CD8-positive, alpha-beta memory T cell (primary cell): ENCODE results near the gene PPFIA2. TPM values are rescaled to one million over a fixed set of nuclear protein-coding genes. Genes with fewer than 3 reads are reported as not detected.

Experiments used
- CTCF ChIA-PET: fragments of 350-600 bp; sonication (Branson Sonifier 250); formaldehyde crosslinking; loops from one replicate; lab custom pipeline; 2021; ENCODE audit warnings: antibody characterized with exemption; lab: Charles Lee
- POLR2A ChIA-PET: fragments of 350-600 bp; sonication (Branson Sonifier 250); formaldehyde crosslinking; loops from one replicate; lab custom pipeline; 2021; ENCODE audit warnings: antibody characterized with exemption; lab: Charles Lee
- DNase-seq, 5 donors: peaks; one replicate each; pipeline versions ENCODE4 v3.0.0 to v3.0.0-alpha.2; 2020 to 2022; ENCODE audit warnings: mixed read lengths in 1 of 5
- H3K27ac ChIP-seq: one replicate; pipeline ENCODE4 v1.7.0; 2013; ENCODE audit warnings: low read depth, mild to moderate bottlenecking, low read length, moderate library complexity
- H3K27me3 ChIP-seq: 2 replicates; pipeline ENCODE4 v1.7.0; 2013; ENCODE audit warnings: low read length, mild to moderate bottlenecking; ENCODE audit not compliant: insufficient read depth, poor library complexity, severe bottlenecking
- H3K36me3 ChIP-seq: 2 replicates; pipeline ENCODE4 v1.7.0; 2013; ENCODE audit warnings: mild to moderate bottlenecking, low read length, moderate library complexity; ENCODE audit not compliant: insufficient read depth
- H3K4me1 ChIP-seq: 2 replicates; pipeline ENCODE4 v1.7.0; 2013; ENCODE audit warnings: mild to moderate bottlenecking, low read length, moderate library complexity; ENCODE audit not compliant: insufficient read depth
- H3K4me3 ChIP-seq: 2 replicates; pipeline ENCODE4 v1.7.0; 2013; ENCODE audit warnings: mild to moderate bottlenecking, low read length
- H3K9me3 ChIP-seq: 2 replicates; pipeline ENCODE4 v1.7.0; 2013; ENCODE audit warnings: mild to moderate bottlenecking, low read length
- H3K27ac Mint-ChIP-seq, 8 donors: one replicate each; pipeline ENCODE4 v1.8.0; 2020 to 2021; ENCODE audit warnings: mixed read lengths in 8 of 8, mild to moderate bottlenecking in 6 of 8, inconsistent platforms in 3 of 8, moderate library complexity in 3 of 8
- H3K27me3 Mint-ChIP-seq, 2 donors: one replicate each; pipeline ENCODE4 v1.8.0; 2020 to 2021; ENCODE audit warnings: mixed read lengths in 2 of 2, mild to moderate bottlenecking in 1 of 2, moderate library complexity in 1 of 2
- H3K36me3 Mint-ChIP-seq, 3 donors: one replicate each; pipeline ENCODE4 v1.8.0; 2020 to 2021; ENCODE audit warnings: mixed read lengths in 3 of 3, inconsistent platforms in 1 of 3, mild to moderate bottlenecking in 1 of 3
- H3K4me1 Mint-ChIP-seq, 3 donors: one replicate each; pipeline ENCODE4 v1.8.0; 2020 to 2021; ENCODE audit warnings: mixed read lengths in 3 of 3, inconsistent platforms in 1 of 3, mild to moderate bottlenecking in 1 of 3
- H3K4me3 Mint-ChIP-seq, 7 donors: one replicate each; pipeline ENCODE4 v1.8.0; 2020 to 2021; ENCODE audit warnings: mixed read lengths in 7 of 7, mild to moderate bottlenecking in 6 of 7, moderate library complexity in 4 of 7, inconsistent platforms in 2 of 7
- H3K9me3 Mint-ChIP-seq, 5 donors: one replicate each; pipeline ENCODE4 v1.8.0; 2020 to 2022; ENCODE audit warnings: mixed read lengths in 5 of 5, mild to moderate bottlenecking in 3 of 5, moderate library complexity in 2 of 5, inconsistent platforms in 1 of 5
- polyA plus RNA-seq: library from polyadenylated mRNA; unstranded; fragments of 300-500 nt; fragmentation: Illumina TruSeq; gene quantifications from one replicate; pipeline ENCODE4 v1.2.3, GENCODE V29; 2021
- total RNA-seq, 2 experiments: library from RNA; stranded (reverse); gene quantifications; one replicate each; pipeline ENCODE4 v1.2.3, GENCODE V29; 2021

Gene PPFIA2
- total and polyA plus RNA-seq, 3 experiments from 2014 or later = not detected

- peaks cover 0 to 21% (median 3%) of the 10 kb centered on the region in 5 donors for H3K9me3 Mint-ChIP-seq
- Histone ChIP-seq H3K4me3 (no peak overlapping the region), H3K9me3 (no peaks in the 10 kb centered on the region), H3K36me3 (no peaks in the 10 kb centered on the region), H3K27ac (no peak overlapping the region), H3K27me3 (no peaks in the 10 kb centered on the region), H3K4me1 (no peaks in the 10 kb centered on the region)
- H3K27me3 Mint-ChIP-seq = no peaks in the 10 kb centered on the region
- no peaks in the 10 kb centered on the region for H3K4me1 Mint-ChIP-seq
- ChIA-PET POLR2A (no interaction called here), CTCF (no interaction called here)
- no peaks in the 10 kb centered on the region for H3K36me3 Mint-ChIP-seq
- H3K4me3 Mint-ChIP-seq = no peak overlapping the region
- no peak overlapping the region for H3K27ac Mint-ChIP-seq
- no peak for DNase-seq
Observed at GRCh38 chr12:81377771-81378170, 381.4 kb downstream of the PPFIA2 start.

GRCh38 chr12:81375969-81376368 lies 383.2 kb downstream of the PPFIA2 start:
- no peaks in the 10 kb centered on the region for H3K27me3 ChIP-seq
- no peaks in the 10 kb centered on the region for H3K36me3 Mint-ChIP-seq
- no peaks in the 10 kb centered on the region for H3K9me3 ChIP-seq
- H3K4me3 Mint-ChIP-seq = no peak overlapping the region
- H3K36me3 ChIP-seq = no peaks in the 10 kb centered on the region
- H3K27ac ChIP-seq = no peak overlapping the region
- CTCF ChIA-PET = no interaction called here
- no peak overlapping the region for H3K4me3 ChIP-seq
- no peak for DNase-seq
- peaks cover 0 to 26% (median 3%) of the 10 kb centered on the region in 5 donors for H3K9me3 Mint-ChIP-seq
- H3K4me1 Mint-ChIP-seq = no peaks in the 10 kb centered on the region
- POLR2A ChIA-PET = no interaction called here
- no peaks in the 10 kb centered on the region for H3K27me3 Mint-ChIP-seq
- H3K4me1 ChIP-seq = no peaks in the 10 kb centered on the region
- H3K27ac Mint-ChIP-seq = no peak overlapping the region

DNA sequence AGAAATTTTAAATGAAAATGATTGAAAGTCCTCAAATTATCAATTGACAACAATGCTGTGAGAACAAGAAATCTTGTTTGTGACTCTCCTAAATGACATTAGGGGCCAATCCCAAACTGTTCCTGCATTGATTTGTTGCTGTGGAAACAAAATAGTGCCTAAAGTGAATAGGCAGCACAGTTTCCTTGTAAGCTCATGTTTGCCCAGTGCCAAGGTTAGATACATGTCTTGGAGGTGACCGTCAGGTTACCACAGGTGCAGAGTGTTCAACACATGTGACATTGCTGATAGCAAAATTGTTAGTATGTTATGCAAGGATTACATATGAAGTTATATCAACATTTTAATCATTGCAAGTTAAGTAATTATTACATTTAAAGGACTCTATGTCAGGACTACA lies 388.7 kb downstream of the PPFIA2 start:
- Mint-ChIP-seq H3K36me3 (no peaks in the 10 kb centered on the region), H3K4me3 (no peak overlapping the region), H3K9me3 (peaks cover 2 to 27% (median 2%) of the 10 kb centered on the region in 5 donors), H3K27me3 (no peaks in the 10 kb centered on the region), H3K4me1 (no peaks in the 10 kb centered on the region), H3K27ac (no peak overlapping the region)
- Histone ChIP-seq H3K36me3 (no peaks in the 10 kb centered on the region), H3K27ac (no peak overlapping the region), H3K4me3 (no peak overlapping the region), H3K27me3 (no peaks in the 10 kb centered on the region), H3K9me3 (no peaks in the 10 kb centered on the region), H3K4me1 (no peaks in the 10 kb centered on the region)
- ChIA-PET CTCF (no interaction called here), POLR2A (no interaction called here)
- no peak for DNase-seq

DNA sequence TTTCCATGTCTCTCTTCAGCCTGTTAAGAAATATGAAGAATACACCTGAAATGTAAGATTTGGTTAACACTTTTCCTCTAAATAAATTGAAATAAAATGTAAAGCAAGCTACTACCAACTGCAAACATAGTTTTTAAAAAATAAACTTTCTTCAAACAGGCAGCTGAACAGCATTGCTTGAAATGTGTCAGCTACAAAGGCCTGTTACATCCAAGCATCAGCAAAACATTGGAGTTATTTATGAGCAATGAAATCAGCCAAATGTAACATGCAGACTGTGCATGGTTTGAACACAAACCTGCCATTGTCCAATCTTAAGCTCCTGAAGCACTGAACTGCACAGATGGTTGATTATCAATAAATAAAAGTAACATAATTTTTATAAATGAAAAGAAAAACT lies 390.0 kb downstream of the PPFIA2 start:
- no peaks in the 10 kb centered on the region for H3K27me3 Mint-ChIP-seq
- no peaks in the 10 kb centered on the region for H3K27me3 ChIP-seq

GRCh38 chr12:81365284-81365683 lies 393.9 kb downstream of the PPFIA2 start:
- Histone ChIP-seq H3K27me3 (no peaks in the 10 kb centered on the region), H3K9me3 (no peaks in the 10 kb centered on the region), H3K36me3 (no peaks in the 10 kb centered on the region), H3K27ac (no peak overlapping the region), H3K4me3 (no peak overlapping the region), H3K4me1 (no peaks in the 10 kb centered on the region)
- no peaks in the 10 kb centered on the region for H3K27me3 Mint-ChIP-seq
- H3K9me3 Mint-ChIP-seq = peaks cover 2 to 17% (median 2%) of the 10 kb centered on the region in 5 donors
- no peak overlapping the region for H3K27ac Mint-ChIP-seq
- H3K36me3 Mint-ChIP-seq = no peaks in the 10 kb centered on the region
- no peak overlapping the region for H3K4me3 Mint-ChIP-seq
- DNase-seq = no peak
- ChIA-PET POLR2A (no interaction called here), CTCF (no interaction called here)
- no peaks in the 10 kb centered on the region for H3K4me1 Mint-ChIP-seq

More for the DNA sequence above, 390.0 kb downstream of the PPFIA2 start:
- Histone ChIP-seq H3K9me3 (no peaks in the 10 kb centered on the region), H3K36me3 (no peaks in the 10 kb centered on the region), H3K27ac (no peak overlapping the region), H3K4me1 (no peaks in the 10 kb centered on the region), H3K4me3 (no peak overlapping the region)
- no peaks in the 10 kb centered on the region for H3K36me3 Mint-ChIP-seq
- POLR2A ChIA-PET = no interaction called here
- peaks cover 2 to 20% (median 2%) of the 10 kb centered on the region in 5 donors for H3K9me3 Mint-ChIP-seq
- DNase-seq = no peak
- H3K4me1 Mint-ChIP-seq = no peaks in the 10 kb centered on the region
- no peak overlapping the region for H3K4me3 Mint-ChIP-seq
- CTCF ChIA-PET = no interaction called here
- H3K27ac Mint-ChIP-seq = no peak overlapping the region

- no peaks in the 10 kb centered on the region for H3K36me3 ChIP-seq
- H3K4me1 Mint-ChIP-seq = no peaks in the 10 kb centered on the region
- ChIA-PET CTCF (no interaction called here), POLR2A (no interaction called here)
- H3K27ac Mint-ChIP-seq = no peak overlapping the region
- no peaks in the 10 kb centered on the region for H3K9me3 ChIP-seq
- no peak overlapping the region for H3K4me3 ChIP-seq
- no peak overlapping the region for H3K4me3 Mint-ChIP-seq
- no peaks in the 10 kb centered on the region for H3K27me3 Mint-ChIP-seq
- no peak for DNase-seq
- H3K9me3 Mint-ChIP-seq = peaks cover 0 to 12% (median 2%) of the 10 kb centered on the region in 5 donors
- no peaks in the 10 kb centered on the region for H3K27me3 ChIP-seq
- no peaks in the 10 kb centered on the region for H3K4me1 ChIP-seq
- no peaks in the 10 kb centered on the region for H3K36me3 Mint-ChIP-seq
- H3K27ac ChIP-seq = no peak overlapping the region
Observed at GRCh38 chr12:81360916-81361315, 398.2 kb downstream of the PPFIA2 start.

GRCh38 chr12:81359736-81360135 lies 399.4 kb downstream of the PPFIA2 start:
- no peaks in the 10 kb centered on the region for H3K36me3 Mint-ChIP-seq
- Histone ChIP-seq H3K27me3 (no peaks in the 10 kb centered on the region), H3K4me1 (no peaks in the 10 kb centered on the region), H3K36me3 (no peaks in the 10 kb centered on the region), H3K27ac (no peak overlapping the region), H3K9me3 (no peaks in the 10 kb centered on the region), H3K4me3 (no peak overlapping the region)
- no peaks in the 10 kb centered on the region for H3K27me3 Mint-ChIP-seq
- POLR2A ChIA-PET = no interaction called here
- no peak overlapping the region for H3K27ac Mint-ChIP-seq
- no peak overlapping the region for H3K4me3 Mint-ChIP-seq
- peaks cover 0 to 12% (median 2%) of the 10 kb centered on the region in 5 donors for H3K9me3 Mint-ChIP-seq
- CTCF ChIA-PET = no interaction called here
- no peaks in the 10 kb centered on the region for H3K4me1 Mint-ChIP-seq
- DNase-seq = no peak

DNA sequence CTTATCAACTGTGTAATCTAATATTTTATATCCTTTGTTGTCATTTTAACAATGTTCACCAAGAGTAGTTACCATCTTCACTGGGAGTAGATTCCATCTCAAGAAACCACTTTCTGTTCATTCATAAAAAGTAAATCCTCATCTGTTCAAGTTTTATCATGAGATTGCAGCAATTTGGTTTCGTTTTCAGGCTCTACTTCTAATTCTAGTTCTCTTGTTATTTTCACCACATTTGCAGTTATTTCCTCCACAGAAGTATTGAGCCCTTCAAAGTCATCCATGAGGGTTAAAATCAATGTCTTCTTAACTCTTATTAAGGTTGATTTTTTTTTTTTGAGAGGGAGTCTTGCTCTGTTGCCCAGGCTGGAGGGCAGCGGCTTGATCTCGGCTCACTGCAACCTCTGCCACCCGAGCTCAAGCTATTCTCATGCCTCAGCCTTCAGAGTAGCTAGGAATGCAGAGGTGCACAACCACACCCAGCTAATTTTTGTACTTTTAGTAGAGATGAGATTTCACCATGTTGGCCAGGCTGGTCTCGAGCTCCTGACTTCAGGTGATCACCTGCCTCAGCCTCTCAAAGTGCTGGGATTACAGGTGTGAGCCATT lies 404.7 kb downstream of the PPFIA2 start:
- H3K36me3 Mint-ChIP-seq = no peaks in the 10 kb centered on the region
- no peaks in the 10 kb centered on the region for H3K4me1 Mint-ChIP-seq
- DNase-seq = no peak
- no peak overlapping the region for H3K4me3 Mint-ChIP-seq
- H3K9me3 Mint-ChIP-seq = peaks cover 2 to 11% (median 3%) of the 10 kb centered on the region in 5 donors
- no peaks in the 10 kb centered on the region for H3K4me1 ChIP-seq
- H3K4me3 ChIP-seq = no peak overlapping the region
- H3K36me3 ChIP-seq = no peaks in the 10 kb centered on the region
- no peaks in the 10 kb centered on the region for H3K27me3 Mint-ChIP-seq
- no peak overlapping the region for H3K27ac Mint-ChIP-seq
- no peak overlapping the region for H3K27ac ChIP-seq
- CTCF ChIA-PET = no interaction called here
- H3K9me3 ChIP-seq = no peaks in the 10 kb centered on the region
- POLR2A ChIA-PET = no interaction called here
- no peaks in the 10 kb centered on the region for H3K27me3 ChIP-seq
